Chondrocyte (in vitro differentiated cells): Measurements from ENCODE around the gene PAPPA2. TPM values are rescaled to one million over a fixed set of nuclear protein-coding genes. Genes with fewer than 3 reads are reported as not detected.

ENCODE experiments used
- DNase-seq: peaks from one replicate; pipeline ENCODE4 v3.0.0; 2021; ENCODE audit warnings: mixed read lengths, low spot score
- H3K27ac Mint-ChIP-seq: one replicate; pipeline ENCODE4 v1.8.0; 2021; ENCODE audit warnings: mild to moderate bottlenecking, moderate library complexity, mixed read lengths; ENCODE audit not compliant: unreplicated experiment
- H3K27me3 Mint-ChIP-seq: 2 replicates; pipeline ENCODE4 v1.8.0; 2021; ENCODE audit warnings: low read depth, mixed read lengths
- H3K36me3 Mint-ChIP-seq: 2 replicates; pipeline ENCODE4 v1.8.0; 2021; ENCODE audit warnings: low read depth, mixed read lengths
- H3K4me1 Mint-ChIP-seq: 2 replicates; pipeline ENCODE4 v1.8.0; 2021; ENCODE audit warnings: low read depth, mild to moderate bottlenecking, mixed read lengths
- H3K4me3 Mint-ChIP-seq: one replicate; pipeline ENCODE4 v1.8.0; 2021; ENCODE audit warnings: mild to moderate bottlenecking, moderate library complexity, mixed read lengths; ENCODE audit not compliant: unreplicated experiment
- H3K9me3 Mint-ChIP-seq: 2 replicates; pipeline ENCODE4 v1.8.0; 2021; ENCODE audit warnings: low read depth, mixed read lengths
- total RNA-seq: library from RNA; stranded (reverse); gene quantifications from 3 replicates; pipeline ENCODE4 v1.2.1, GENCODE V29; 2021
- TF ChIP-seq, protein P1 (sequence below): fragments of 200-600 bp; sonication (generic); IDR thresholded peaks from 2 replicates; pipeline ENCODE4 v1.5.0; 2021; ENCODE audit warnings: antibody characterized with exemption, mild to moderate bottlenecking, moderate library complexity

PAPPA2 gene
- total RNA-seq, 1 donor from 2014 or later = 0.42 TPM

DNA sequence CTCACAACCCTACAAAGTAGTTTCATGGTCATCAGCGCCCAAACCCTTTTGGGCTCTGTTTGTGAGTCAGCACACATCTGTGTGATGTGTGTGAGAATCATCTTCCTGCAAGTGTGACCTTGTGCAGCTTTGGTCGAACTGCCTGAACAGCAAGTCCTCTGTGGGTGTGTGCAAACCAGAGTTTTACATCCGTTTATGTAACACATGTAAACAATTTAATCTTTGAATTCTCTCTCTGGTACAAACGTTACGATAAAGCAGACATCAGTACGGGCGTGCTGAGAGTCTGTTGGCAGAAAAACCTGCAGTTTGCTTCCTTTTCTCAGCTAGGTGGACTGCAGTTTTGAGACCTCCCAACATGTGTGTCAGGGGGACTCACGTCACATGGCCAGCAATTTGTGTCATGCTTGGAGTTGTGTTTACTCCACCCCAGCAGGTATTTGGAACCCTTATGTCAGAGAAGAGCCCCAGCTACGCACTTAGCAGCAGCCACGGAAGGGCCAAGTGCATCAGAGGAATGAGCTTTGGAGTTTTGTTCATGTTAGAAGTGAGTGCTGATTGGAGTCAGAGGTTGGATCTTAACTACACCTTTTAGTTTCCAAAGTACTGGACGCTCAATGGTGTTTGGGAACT lies 230.8 kb downstream of the PAPPA2 start:
- TF ChIP-seq, protein P1, sequence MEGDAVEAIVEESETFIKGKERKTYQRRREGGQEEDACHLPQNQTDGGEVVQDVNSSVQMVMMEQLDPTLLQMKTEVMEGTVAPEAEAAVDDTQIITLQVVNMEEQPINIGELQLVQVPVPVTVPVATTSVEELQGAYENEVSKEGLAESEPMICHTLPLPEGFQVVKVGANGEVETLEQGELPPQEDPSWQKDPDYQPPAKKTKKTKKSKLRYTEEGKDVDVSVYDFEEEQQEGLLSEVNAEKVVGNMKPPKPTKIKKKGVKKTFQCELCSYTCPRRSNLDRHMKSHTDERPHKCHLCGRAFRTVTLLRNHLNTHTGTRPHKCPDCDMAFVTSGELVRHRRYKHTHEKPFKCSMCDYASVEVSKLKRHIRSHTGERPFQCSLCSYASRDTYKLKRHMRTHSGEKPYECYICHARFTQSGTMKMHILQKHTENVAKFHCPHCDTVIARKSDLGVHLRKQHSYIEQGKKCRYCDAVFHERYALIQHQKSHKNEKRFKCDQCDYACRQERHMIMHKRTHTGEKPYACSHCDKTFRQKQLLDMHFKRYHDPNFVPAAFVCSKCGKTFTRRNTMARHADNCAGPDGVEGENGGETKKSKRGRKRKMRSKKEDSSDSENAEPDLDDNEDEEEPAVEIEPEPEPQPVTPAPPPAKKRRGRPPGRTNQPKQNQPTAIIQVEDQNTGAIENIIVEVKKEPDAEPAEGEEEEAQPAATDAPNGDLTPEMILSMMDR = no peak
- H3K27ac Mint-ChIP-seq = no peak overlapping the region
- H3K4me1 Mint-ChIP-seq = no peaks in the 10 kb centered on the region
- no peak overlapping the region for H3K4me3 Mint-ChIP-seq
- no peak for DNase-seq
- no peaks in the 10 kb centered on the region for H3K36me3 Mint-ChIP-seq
- H3K27me3 Mint-ChIP-seq = peaks cover 6% of the 10 kb centered on the region
- H3K9me3 Mint-ChIP-seq = no peaks in the 10 kb centered on the region

DNA sequence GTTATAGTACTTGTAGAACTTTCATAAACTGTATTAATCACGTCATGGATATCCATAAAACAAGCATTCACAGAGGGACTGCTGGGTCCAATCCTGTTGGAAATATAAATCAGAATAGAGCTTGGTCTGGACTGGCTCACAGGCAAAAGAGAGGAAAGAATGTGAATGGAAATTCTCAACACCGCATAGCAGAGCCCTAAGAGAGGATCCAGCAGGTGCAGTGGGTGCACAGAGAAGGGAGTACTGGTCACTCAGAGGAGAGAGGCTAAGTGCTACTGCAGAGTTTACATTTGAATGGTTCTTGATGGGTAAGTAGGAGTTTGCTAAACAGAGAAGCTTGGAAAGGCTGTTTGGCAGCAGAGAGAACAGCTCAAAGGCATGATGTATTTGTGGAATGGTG lies 231.7 kb downstream of the PAPPA2 start:
- no peak for DNase-seq
- no peak overlapping the region for H3K4me3 Mint-ChIP-seq
- no peaks in the 10 kb centered on the region for H3K36me3 Mint-ChIP-seq
- TF ChIP-seq, protein P1 = no peak
- H3K27me3 Mint-ChIP-seq = peaks cover 6% of the 10 kb centered on the region
- no peaks in the 10 kb centered on the region for H3K9me3 Mint-ChIP-seq
- H3K4me1 Mint-ChIP-seq = no peaks in the 10 kb centered on the region
- H3K27ac Mint-ChIP-seq = no peak overlapping the region

GRCh38 chr1:176696109-176696508 lies 233.1 kb downstream of the PAPPA2 start:
- Mint-ChIP-seq H3K4me1 (no peaks in the 10 kb centered on the region), H3K27me3 (peaks cover 6% of the 10 kb centered on the region), H3K27ac (no peak overlapping the region), H3K36me3 (no peaks in the 10 kb centered on the region), H3K4me3 (no peak overlapping the region), H3K9me3 (no peaks in the 10 kb centered on the region)
- DNase-seq = no peak
- TF ChIP-seq, protein P1 = no peak

DNA sequence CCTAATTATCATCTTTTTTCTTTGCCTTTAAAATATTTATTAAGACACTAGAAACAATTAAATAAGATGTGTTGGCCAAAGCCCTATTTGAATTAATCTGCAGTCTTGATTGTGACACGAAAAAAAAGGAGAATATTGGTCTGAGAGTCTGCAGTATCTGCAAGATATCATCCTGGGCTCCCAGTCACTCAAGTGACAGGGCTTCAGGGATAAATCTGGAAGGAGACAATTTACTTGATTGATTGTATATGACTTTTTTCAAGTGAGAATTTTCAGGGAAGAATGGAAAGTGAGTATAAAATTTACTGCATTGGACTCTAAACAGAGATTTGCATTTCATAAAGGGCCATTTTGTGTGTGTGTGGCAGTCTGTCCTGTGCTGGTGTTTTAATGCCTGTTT lies 233.7 kb downstream of the PAPPA2 start:
- Mint-ChIP-seq H3K27me3 (peaks cover 6% of the 10 kb centered on the region), H3K4me3 (no peak overlapping the region), H3K9me3 (no peaks in the 10 kb centered on the region), H3K27ac (no peak overlapping the region), H3K4me1 (no peaks in the 10 kb centered on the region), H3K36me3 (no peaks in the 10 kb centered on the region)
- TF ChIP-seq, protein P1 = no peak
- no peak for DNase-seq

- Mint-ChIP-seq H3K4me1 (no peaks in the 10 kb centered on the region), H3K27ac (no peak overlapping the region), H3K9me3 (no peaks in the 10 kb centered on the region), H3K27me3 (peaks cover 10% of the 10 kb centered on the region), H3K4me3 (no peak overlapping the region), H3K36me3 (no peaks in the 10 kb centered on the region)
- TF ChIP-seq, protein P1 = no peak
- no peak for DNase-seq
Measured at GRCh38 chr1:176699821-176700220, 236.8 kb downstream of the PAPPA2 start.
